Transverse colon (tissue), 3 donors: Measurements from ENCODE around the gene MC4R.

ENCODE experiments used
- CTCF ChIP-seq, 5 experiments: fragments of 200-600 bp in 3 of 5; fragments of 450-650 bp in 2 of 5; sonication (generic) in 3 of 5; IDR thresholded peaks; 1 replicate in 2 of 5; 2 replicates in 3 of 5; pipeline ENCODE4 v1.5.1; 2016 to 2017; ENCODE audit warnings: antibody characterized with exemption in 5 of 5, inconsistent platforms in 3 of 5, mild to moderate bottlenecking in 2 of 5, moderate library complexity in 1 of 5
- POLR2A ChIP-seq: fragments of 450-650 bp; IDR thresholded peaks from one replicate; pipeline ENCODE4 v1.6.1; 2016; ENCODE audit warnings: antibody characterized with exemption, mild to moderate bottlenecking, moderate library complexity

GRCh38 chr18:60385693-60386092, 13.1 kb upstream of the MC4R start:
- TF ChIP-seq CTCF (IDR thresholded peaks at IDR 0.05) (no peak), POLR2A (no peak)
